ENCODE data around the gene VASN.
"Not testable (repeated sequence)": the region's sequence is repeated elsewhere in the genome, so short reads cannot be mapped to it uniquely, and the experiment has no call there.

The VASN gene

GRCh38 chr16:4371357-4372000, at the start of gene VASN:
Gene VASN, plus strand, starts transcription at chr16:4371848. Its CDS starts 9,030 bp downstream, at chr16:4380878.
- peak; percentile 39 to 56 for DNase-seq (ENCODE audit: low read depth in 2 of 2)

GRCh38 chr16:4322121-4323052, 49.3 kb upstream of the VASN start:
- no peak for DNase-seq (ENCODE audit: low read depth in 2 of 2)

GRCh38 chr16:4323071-4323844, 48.4 kb upstream of the VASN start:
- DNase-seq (ENCODE audit: low read depth in 2 of 2), result no peak

- no peak for DNase-seq (ENCODE audit: low read depth in 2 of 2)
These were observed 47.7 kb upstream of the VASN start for GRCh38 chr16:4323845-4324488.

GRCh38 chr16:4324492-4325252, 47.0 kb upstream of the VASN start:
- DNase-seq (ENCODE audit: low read depth in 2 of 2), result no peak

- DNase-seq (ENCODE audit: low read depth in 2 of 2), result no peak
These were observed 46.3 kb upstream of the VASN start for GRCh38 chr16:4325253-4325758.

GRCh38 chr16:4327386-4328045, 44.1 kb upstream of the VASN start:
- no peak for DNase-seq (ENCODE audit: low read depth in 2 of 2)

GRCh38 chr16:4328046-4328781, 43.4 kb upstream of the VASN start:
- DNase-seq (ENCODE audit: low read depth in 2 of 2), result no peak

GRCh38 chr16:4328782-4329775, 42.6 kb upstream of the VASN start:
- DNase-seq (ENCODE audit: low read depth in 2 of 2), result no peak

GRCh38 chr16:4330277-4330874, 41.3 kb upstream of the VASN start:
- DNase-seq (ENCODE audit: low read depth in 2 of 2), result peak in 1 of 2 donors; percentile 64

GRCh38 chr16:4332083-4332482, 39.6 kb upstream of the VASN start:
- no peak for DNase-seq (ENCODE audit: low read depth in 2 of 2)

- DNase-seq (ENCODE audit: low read depth in 2 of 2), result no peak
These were observed 38.9 kb upstream of the VASN start for GRCh38 chr16:4332623-4333307.

- no peak for DNase-seq (ENCODE audit: low read depth in 2 of 2)
These were observed 38.4 kb upstream of the VASN start for GRCh38 chr16:4333308-4333638.

GRCh38 chr16:4333714-4334113, 37.9 kb upstream of the VASN start:
- DNase-seq (ENCODE audit: low read depth in 2 of 2), result not testable (repeated sequence)

- no peak for DNase-seq (ENCODE audit: low read depth in 2 of 2)
These were observed 36.7 kb upstream of the VASN start for GRCh38 chr16:4334724-4335495.

GRCh38 chr16:4336701-4337539, 34.7 kb upstream of the VASN start:
- no peak for DNase-seq (ENCODE audit: low read depth in 2 of 2)

Measured in stimulated activated CD4-positive, alpha-beta T cell treated with anti-CD3 and anti-CD28 coated beads, Interleukin-1b, Interleukin-23, amount 100 ng/mL, for 1 hour (primary cell).